OCI-LY7 (cell line): ENCODE results near the gene FAM210B. TPM values are rescaled to one million over a fixed set of nuclear protein-coding genes. Genes with fewer than 3 reads are reported as not detected.

Experiments used
- BruUV-seq: library from RNA; stranded (reverse); fragments of 400-500 nt; replicated peaks from 2 replicates; lab custom pipeline; 2021; lab: Mats Ljungman, UMichigan
- CTCF ChIA-PET: fragments of 300-600 bp; sonication (Branson Sonifier 250); formaldehyde crosslinking; loops from one replicate; lab custom pipeline; 2022; ENCODE audit warnings: antibody characterized with exemption; ENCODE audit not compliant: unreplicated experiment; lab: Charles Lee
- POLR2A ChIA-PET: fragments of 300-600 bp; sonication (Branson Sonifier 250); formaldehyde crosslinking; loops from one replicate; lab custom pipeline; 2022; ENCODE audit warnings: antibody characterized with exemption; lab: Charles Lee
- DNase-seq: peaks from one replicate; pipeline ENCODE4 v3.0.0-alpha.2; 2015; ENCODE audit warnings: low spot score
- H2AFZ ChIP-seq: fragments of 200-600 bp; sonication (generic), shearing (Covaris generic); 2 replicates; pipeline ENCODE4 v1.6.1; 2014; ENCODE audit warnings: mild to moderate bottlenecking, antibody characterized with exemption, low read length, moderate library complexity
- H3K27ac ChIP-seq: fragments of 200-600 bp; sonication (generic); 2 replicates; pipeline ENCODE4 v1.5.1; 2014; ENCODE audit warnings: mixed run types, low read depth, mild to moderate bottlenecking, moderate library complexity, low read length, inconsistent platforms; ENCODE audit not compliant: poor library complexity, severe bottlenecking
- H3K36me3 ChIP-seq: fragments of 200-600 bp; sonication (generic); 2 replicates; pipeline ENCODE4 v1.6.1; 2014; ENCODE audit warnings: mild to moderate bottlenecking, antibody characterized with exemption, low read length, moderate library complexity, mixed read lengths; ENCODE audit not compliant: insufficient read depth
- H3K4me1 ChIP-seq: fragments of 200-600 bp; sonication (generic); 2 replicates; pipeline ENCODE4 v1.5.1; 2014; ENCODE audit warnings: mild to moderate bottlenecking, low read length; ENCODE audit not compliant: insufficient read depth, poor library complexity, severe bottlenecking
- H3K4me2 ChIP-seq: fragments of 200-600 bp; sonication (generic); 2 replicates; pipeline ENCODE4 v1.6.1; 2014; ENCODE audit warnings: mild to moderate bottlenecking, low read length
- H3K4me3 ChIP-seq: fragments of 200-600 bp; sonication (generic); 2 replicates; pipeline ENCODE4 v1.5.1; 2014; ENCODE audit warnings: mild to moderate bottlenecking, low read depth, low read length; ENCODE audit not compliant: poor library complexity, severe bottlenecking
- H3K79me2 ChIP-seq: fragments of 200-600 bp; sonication (generic); 2 replicates; pipeline ENCODE4 v1.6.1; 2016; ENCODE audit warnings: low read depth, mild to moderate bottlenecking, low read length, moderate library complexity, mixed read lengths; ENCODE audit not compliant: insufficient read depth
- H3K9me2 ChIP-seq: fragments of 200-600 bp; sonication (generic); 2 replicates; pipeline ENCODE4 v1.6.1; 2016; ENCODE audit warnings: mild to moderate bottlenecking, low read length, mixed read lengths; ENCODE audit not compliant: insufficient read depth
- H3K9me3 ChIP-seq: fragments of 200-600 bp; sonication (generic); 2 replicates; pipeline ENCODE4 v1.6.1; 2014; ENCODE audit warnings: mild to moderate bottlenecking, mixed run types, low read length, mixed read lengths
- H4K20me1 ChIP-seq: fragments of 200-600 bp; sonication (generic); 2 replicates; pipeline ENCODE4 v1.6.1; 2014; ENCODE audit warnings: mild to moderate bottlenecking, antibody characterized with exemption, low read length, moderate library complexity, mixed read lengths; ENCODE audit not compliant: insufficient read depth
- CTCF ChIP-seq: fragments of 200-600 bp; sonication (generic); conservative IDR thresholded peaks from 2 replicates; pipeline ENCODE4 v1.5.1; 2014; ENCODE audit warnings: mild to moderate bottlenecking, antibody characterized with exemption, low read length, moderate library complexity, mixed read lengths
- EZH2phosphoT487 ChIP-seq: fragments of 200-600 bp; sonication (generic); IDR thresholded peaks from 2 replicates; pipeline ENCODE4 v1.6.1; 2018; ENCODE audit warnings: low read depth, borderline replicate concordance, mild to moderate bottlenecking, mixed run types, antibody characterized with exemption, low read length, moderate library complexity, mixed read lengths
- intact Hi-C: fragments of 100-400 bp; cut with micrococcal nuclease; formaldehyde crosslinking; loops from one replicate; pipeline ENCODE4 v1.10.0; 2022; ENCODE audit not compliant: unreplicated experiment
- total RNA-seq, 2 experiments: library from RNA; depleted of rRNA in 1 of 2; stranded (reverse); fragments of >200 nt in 1 of 2; shearing (Covaris generic) in 1 of 2; gene quantifications; 2 replicates each; pipeline ENCODE4 v1.2.3, GENCODE V29; 2014 to 2022

FAM210B gene
- total RNA-seq, 2 experiments from 2014 or later: 0.19 to 1.3 TPM

GRCh38 chr20:56369179-56369578, 10.4 kb downstream of the FAM210B start:
- H3K4me1 ChIP-seq: no peaks in the 10 kb centered on the region
- no peak overlapping the region for H2AFZ ChIP-seq
- POLR2A ChIA-PET: no interaction called here
- peaks cover 63% of the 10 kb centered on the region for H3K36me3 ChIP-seq
- H3K4me2 ChIP-seq: no peak overlapping the region
- H3K4me3 ChIP-seq: no peak overlapping the region
- intact Hi-C loops: no loop called here
- H3K9me3 ChIP-seq: no peaks in the 10 kb centered on the region
- H3K9me2 ChIP-seq: no peaks in the 10 kb centered on the region
- no peak overlapping the region for H3K27ac ChIP-seq
- H3K79me2 ChIP-seq: peaks cover 5% of the 10 kb centered on the region; the same call in 1 of the 2 replicates
- TF ChIP-seq EZH2phosphoT487: no peak
- no peak for TF ChIP-seq CTCF
- peaks cover 5% of the 10 kb centered on the region; the same call in 1 of the 2 replicates for H4K20me1 ChIP-seq
- DNase-seq: no peak
- CTCF ChIA-PET: no interaction called here
- no TSS peak for BruUV-seq

GRCh38 chr20:56371977-56372376, 13.2 kb downstream of the FAM210B start:
- no peaks in the 10 kb centered on the region for H3K4me1 ChIP-seq
- H3K4me2 ChIP-seq: no peak overlapping the region
- no peak for DNase-seq
- POLR2A ChIA-PET: interaction anchor here (0.9 to 1.6 kb wide), 2 partner anchors 13 kb away, joined by 5 to 6 read pairs; partner anchors contain the start of gene FAM210B
- BruUV-seq: no TSS peak
- TF ChIP-seq CTCF (no peak), EZH2phosphoT487 (no peak)
- intact Hi-C loops: no loop called here
- H3K27ac ChIP-seq: no peak overlapping the region
- CTCF ChIA-PET: no interaction called here
- H4K20me1 ChIP-seq: peaks cover 5% of the 10 kb centered on the region; the same call in 1 of the 2 replicates
- no peak overlapping the region for H3K4me3 ChIP-seq
- no peaks in the 10 kb centered on the region for H3K9me2 ChIP-seq
- H3K36me3 ChIP-seq: peaks cover 91% of the 10 kb centered on the region
- no peaks in the 10 kb centered on the region for H3K9me3 ChIP-seq
- H3K79me2 ChIP-seq: peaks cover 27% of the 10 kb centered on the region
- H2AFZ ChIP-seq: no peak overlapping the region

- no peak overlapping the region for H3K4me2 ChIP-seq
- peaks cover 97% of the 10 kb centered on the region for H3K36me3 ChIP-seq
- H3K4me3 ChIP-seq: no peak overlapping the region
- TF ChIP-seq CTCF (no peak), EZH2phosphoT487 (no peak)
- intact Hi-C loops: no loop called here
- ChIA-PET CTCF (no interaction called here), POLR2A (interaction anchor here (1.1 to 1.6 kb wide), 3 partner anchors 8 to 21 kb away, joined by 3 to 6 read pairs (median 3); no protein-coding TSS in a partner anchor)
- H2AFZ ChIP-seq: no peak overlapping the region
- peaks cover 6% of the 10 kb centered on the region; the same call in 1 of the 2 replicates for H4K20me1 ChIP-seq
- no TSS peak for BruUV-seq
- peaks cover 35% of the 10 kb centered on the region for H3K79me2 ChIP-seq
- no peak for DNase-seq
- H3K9me3 ChIP-seq: no peaks in the 10 kb centered on the region
- H3K27ac ChIP-seq: no peak overlapping the region
- H3K9me2 ChIP-seq: no peaks in the 10 kb centered on the region
- no peaks in the 10 kb centered on the region for H3K4me1 ChIP-seq
Measured at GRCh38 chr20:56372850-56373249, 14.1 kb downstream of the FAM210B start.
